ENCODE measurements around the gene AHRR.
"Not testable (repeated sequence)": the region's sequence is repeated elsewhere in the genome, so short reads cannot be mapped to it uniquely, and the experiment has no call there.

The AHRR gene

DNA sequence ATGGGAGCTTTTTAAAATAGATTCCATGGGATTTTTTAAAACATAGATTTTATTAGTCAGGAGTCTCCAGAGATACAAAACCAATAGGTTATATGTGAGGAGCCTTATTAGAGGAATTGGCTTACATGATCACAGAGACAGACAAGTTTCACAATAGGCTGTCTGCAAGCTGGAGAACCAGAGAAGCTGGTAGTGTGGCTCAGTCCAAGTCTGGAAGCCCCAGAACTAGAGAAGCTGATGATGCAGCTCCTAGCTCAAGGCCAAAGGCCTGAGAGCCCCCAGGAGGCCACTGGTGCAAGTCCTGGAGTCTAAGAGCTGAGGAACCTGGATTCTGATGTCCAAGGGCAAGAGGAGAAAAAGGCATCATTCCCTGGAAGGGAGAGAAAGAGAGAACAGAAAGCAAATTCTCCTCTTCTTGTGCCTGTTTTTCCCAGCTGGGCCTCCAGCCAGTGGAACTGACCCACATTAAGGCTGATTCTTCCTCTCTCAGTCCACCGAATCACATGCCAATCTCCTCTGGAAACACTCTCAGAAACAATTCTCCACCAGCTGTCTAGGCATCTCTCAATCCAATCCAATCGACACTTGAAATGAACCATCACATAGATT is 59.3 kb downstream of the AHRR start:
- DNase-seq = no peak

GRCh38 chr5:383066-383465 is 61.6 kb downstream of the AHRR start:
- no peak for DNase-seq

DNA sequence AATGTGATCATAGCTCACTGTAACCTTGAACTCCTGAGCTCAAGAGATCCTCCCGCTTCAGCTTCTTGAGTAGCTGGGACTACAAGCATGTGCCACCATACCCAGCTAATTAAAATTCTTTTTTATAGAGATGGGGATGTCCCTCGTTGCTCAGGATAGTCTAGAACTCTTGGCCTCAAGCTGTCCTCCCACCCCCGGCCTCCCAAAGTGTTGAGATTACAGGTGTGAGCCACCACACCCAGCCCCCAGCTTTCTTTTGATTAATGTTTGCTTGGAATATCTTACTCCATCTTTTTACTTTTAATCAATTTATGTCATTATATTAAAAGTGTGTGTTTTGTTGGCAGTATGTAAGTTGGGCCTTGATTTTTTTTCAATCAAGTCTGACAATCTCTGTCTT is 62.1 kb downstream of the AHRR start:
- no peak for DNase-seq

DNA sequence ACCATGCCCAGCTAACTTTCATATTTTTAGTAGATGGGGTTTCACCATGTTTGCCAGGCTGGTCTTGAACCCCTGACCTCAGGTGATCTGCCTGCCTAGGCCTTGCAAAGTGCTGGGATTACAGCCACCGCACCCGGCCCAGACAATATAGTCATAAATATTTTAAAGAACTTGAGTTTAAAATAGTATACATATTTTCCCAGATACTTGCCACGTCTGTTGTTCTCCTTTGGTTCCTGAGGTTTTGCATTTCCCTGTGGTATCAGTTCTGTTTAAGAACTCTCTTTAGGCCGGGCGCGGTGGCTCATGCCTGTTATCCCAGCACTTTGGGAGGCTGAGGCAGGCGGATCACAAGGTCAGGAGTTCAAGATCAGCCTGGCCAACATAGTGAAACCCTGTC is 63.1 kb downstream of the AHRR start:
- DNase-seq = not testable (repeated sequence)

GRCh38 chr5:385321-385720 is 63.8 kb downstream of the AHRR start:
- no peak for DNase-seq

GRCh38 chr5:386432-387341 is 65.2 kb downstream of the AHRR start:
- peak; percentile 62 for DNase-seq

- DNase-seq = no peak
Measured at GRCh38 chr5:387491-388265, 66.2 kb downstream of the AHRR start.

DNA sequence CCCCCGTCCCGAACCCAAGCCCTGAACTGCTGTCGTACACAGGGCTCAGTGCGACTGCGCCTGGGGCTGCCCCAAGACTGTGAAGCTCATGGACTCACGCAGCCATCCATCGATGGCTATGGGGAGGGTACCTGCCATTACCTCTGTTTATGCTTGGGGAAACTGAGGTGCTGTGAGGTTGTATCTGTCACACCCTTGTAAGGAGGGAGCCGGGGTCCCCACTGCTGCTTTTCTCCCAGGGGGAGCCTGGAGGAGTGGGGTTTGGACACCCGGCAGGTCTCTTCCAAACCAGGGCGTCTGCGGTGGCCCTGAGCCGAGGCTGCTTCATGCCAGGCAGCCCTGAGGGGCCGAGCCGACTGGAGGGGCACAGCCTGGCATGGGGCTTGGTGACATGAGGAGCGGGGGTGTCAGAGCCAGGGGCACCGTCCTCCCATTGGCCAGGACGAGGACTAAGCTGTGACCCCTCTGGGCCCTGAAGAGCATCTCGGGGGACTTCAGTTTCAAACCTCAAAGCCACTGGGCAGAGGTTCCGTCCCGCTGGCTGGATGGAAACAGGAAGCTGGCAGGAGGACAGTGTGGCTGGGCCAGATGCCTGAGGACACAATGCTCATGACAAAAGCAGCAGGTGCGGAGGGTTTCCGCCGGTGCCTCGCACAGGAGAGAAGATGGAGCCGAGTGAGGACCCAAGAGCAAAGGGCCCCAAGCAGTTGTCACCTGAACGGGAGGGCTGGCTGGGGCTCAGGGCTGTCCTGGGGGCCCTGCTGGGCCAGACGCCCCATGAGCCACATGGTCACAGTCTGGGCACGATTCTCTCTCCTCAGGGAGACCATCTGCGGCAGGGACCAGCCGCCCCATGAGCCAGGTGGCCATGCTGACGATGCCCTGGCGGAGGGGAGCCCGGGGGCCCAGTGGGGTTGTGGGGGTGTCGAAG is 67.0 kb downstream of the AHRR start:
- peak; percentile 27 for DNase-seq

DNA sequence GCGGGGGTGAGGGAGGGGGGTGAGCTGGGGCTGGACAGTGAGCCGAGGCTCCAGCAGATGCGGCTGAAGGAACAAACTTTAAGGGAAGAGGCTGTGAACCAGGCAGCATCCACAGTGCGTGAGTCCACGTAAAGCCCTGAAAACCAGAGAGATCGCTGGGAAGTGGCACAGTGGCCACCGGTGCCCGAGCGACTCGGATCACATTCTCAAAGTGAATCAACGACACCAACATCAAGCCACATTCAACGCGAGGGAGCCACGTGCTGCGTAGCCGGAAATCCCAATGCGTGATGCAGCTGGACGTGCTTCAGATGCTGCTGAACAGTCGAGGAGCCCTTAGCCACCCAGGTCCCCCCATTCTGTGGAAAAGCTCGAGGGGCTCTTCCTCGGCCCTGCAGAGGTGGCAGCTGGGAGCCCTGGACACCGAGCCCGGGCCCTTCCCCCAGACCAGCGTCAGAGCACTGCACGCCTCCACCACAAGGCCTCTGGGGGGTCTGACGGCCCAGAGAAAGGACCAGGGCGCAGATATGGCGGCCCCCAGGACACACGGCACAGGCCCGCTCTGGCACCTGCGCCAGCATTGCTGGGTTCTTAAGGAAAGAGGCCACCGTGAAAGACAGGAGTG is 67.8 kb downstream of the AHRR start:
- no peak for DNase-seq

- no peak for DNase-seq
Measured at GRCh38 chr5:389891-390622, 68.5 kb downstream of the AHRR start.

DNA sequence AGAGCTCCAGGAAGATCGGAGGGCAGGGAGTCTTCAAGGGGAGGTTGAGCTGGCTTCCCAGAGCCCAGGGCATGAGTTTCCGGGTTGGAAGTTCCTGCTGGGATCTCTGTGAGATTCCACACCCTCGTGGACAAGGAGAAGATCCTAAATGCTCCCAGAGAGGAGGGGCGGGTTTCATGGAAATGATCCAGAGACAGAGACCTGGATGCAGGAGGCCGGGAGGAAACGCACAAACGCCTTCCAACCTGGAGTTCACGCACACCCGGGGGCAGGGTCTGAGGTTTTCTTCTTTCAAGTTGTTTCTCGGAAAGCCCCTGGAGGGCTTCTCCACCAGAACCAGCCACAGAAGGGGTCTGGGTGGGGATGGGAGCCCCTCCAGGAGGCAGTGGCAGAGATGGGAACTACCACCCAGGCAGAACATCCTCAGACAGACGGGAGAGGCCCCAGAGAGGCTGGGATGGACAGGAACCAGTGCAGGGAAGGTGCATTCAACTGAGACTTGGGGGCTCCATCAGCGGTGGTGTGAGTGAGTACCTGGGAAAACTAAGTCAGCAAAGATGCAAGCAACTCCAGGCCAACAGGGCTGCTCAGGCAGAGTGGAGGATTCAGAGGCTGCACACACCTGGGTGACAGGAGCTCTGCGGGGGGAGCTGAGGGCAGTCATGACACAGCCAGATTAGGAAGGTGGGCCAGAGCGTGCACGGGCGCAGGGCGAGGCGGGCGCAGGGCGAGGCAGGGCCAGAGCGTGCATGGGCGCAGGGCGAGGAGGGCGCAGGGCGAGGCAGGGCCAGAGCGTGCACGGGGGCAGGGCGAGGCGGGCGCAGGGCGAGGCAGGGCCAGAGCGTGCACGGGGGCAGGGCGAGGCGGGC is 69.3 kb downstream of the AHRR start:
- peak; percentile 69 for DNase-seq

- peak; percentile 30 for DNase-seq
Measured at GRCh38 chr5:392431-392988, 71.0 kb downstream of the AHRR start.

DNA sequence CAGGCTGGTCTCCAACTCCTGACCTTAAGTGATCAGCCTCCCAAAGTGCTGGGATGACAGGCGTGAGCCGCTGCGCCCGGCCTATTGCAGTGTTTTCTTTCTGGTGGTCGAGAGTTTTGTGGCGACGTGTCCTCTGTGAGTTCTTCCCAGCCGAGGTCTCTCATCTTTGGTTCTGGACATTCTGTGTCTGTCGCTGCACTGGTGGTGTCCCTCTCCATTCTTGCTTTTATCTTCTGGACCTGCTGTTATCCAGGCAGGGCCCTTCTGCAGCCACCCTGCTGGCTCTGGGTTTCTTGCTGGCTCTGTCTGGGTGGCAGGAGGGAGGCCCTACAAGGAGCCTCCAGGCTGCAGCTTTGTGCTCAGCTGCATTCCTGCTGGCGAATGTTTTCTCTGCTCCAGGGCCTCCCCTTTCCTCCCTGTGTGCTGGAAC is 72.3 kb downstream of the AHRR start:
- DNase-seq = no peak

- no peak for DNase-seq
Measured at GRCh38 chr5:394671-395155, 73.2 kb downstream of the AHRR start.

GRCh38 chr5:395156-395920 is 73.8 kb downstream of the AHRR start:
- no peak for DNase-seq

GRCh38 chr5:395921-396530 is 74.5 kb downstream of the AHRR start:
- no peak for DNase-seq

DNA sequence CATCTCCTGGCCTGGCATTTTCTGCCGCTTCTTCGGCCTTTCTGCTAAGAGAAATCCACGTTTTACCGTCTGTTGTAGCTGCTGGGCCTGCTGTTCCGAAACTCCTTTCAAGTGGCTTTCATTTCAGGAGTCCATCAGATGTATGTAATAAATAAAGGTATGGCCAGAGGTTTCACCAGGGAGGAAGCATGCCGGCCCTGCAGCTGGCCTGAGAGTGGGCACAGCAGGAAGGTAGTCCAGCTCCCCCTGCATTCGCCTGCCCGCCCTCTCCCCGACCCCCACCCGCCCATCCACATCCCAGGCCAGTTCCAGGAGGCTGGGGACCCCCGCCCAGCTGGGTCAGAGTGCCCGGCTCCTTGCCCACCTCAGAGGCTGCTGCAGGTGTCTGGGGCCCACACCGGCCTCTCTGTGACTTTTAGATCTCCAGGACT is 75.0 kb downstream of the AHRR start:
- DNase-seq = no peak

- not testable (repeated sequence) for DNase-seq
Measured at GRCh38 chr5:398141-398474, 76.6 kb downstream of the AHRR start.

Measured in NCI-H510A (cell line).